Measurements from ENCODE around the gene SORCS2.

DNA sequence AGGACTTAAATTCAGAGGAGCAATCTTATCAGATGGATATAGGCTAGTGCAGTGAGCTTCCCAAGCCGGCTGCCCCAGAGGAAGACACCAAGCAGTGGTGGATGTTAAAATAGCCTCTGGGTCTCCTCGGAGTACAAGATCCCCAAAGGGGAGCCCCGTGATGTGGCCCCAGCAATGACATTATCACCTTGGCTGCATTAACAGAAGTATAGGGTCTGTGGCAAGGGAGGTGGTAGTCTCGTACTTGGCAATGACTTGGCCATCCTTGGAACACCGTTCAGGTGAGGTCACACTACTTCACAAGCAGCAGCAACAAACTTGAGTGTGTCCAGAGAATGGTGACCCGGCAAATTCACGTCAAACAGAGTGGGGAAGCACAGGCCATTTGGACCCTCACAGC is 174.6 kb downstream of the SORCS2 start:
- TF ChIP-seq EZH2 (IDR thresholded peaks at IDR 0.05) (no peak), POLR2AphosphoS5 (IDR thresholded peaks at IDR 0.05; ENCODE audit: borderline replicate concordance, low read depth, low read length) (no peak)

Measured in SK-N-MC (cell line).